WERI-Rb-1 (cell line): Measurements from ENCODE around the gene STIM1.

Experiments
- DNase-seq: peaks from one replicate; pipeline ENCODE4 v3.0.0-alpha.2; 2020
- H3K27ac ChIP-seq: fragments of 250-450 bp; sonication (Bioruptor Pico); 2 replicates; pipeline ENCODE4 v1.5.1; 2020; ENCODE audit warnings: mild to moderate bottlenecking, moderate library complexity
- H3K27me3 ChIP-seq: fragments of 250-450 bp; sonication (Bioruptor Pico); 2 replicates; pipeline ENCODE4 v1.5.1; 2021; ENCODE audit warnings: mild to moderate bottlenecking, low read depth, moderate library complexity; ENCODE audit not compliant: insufficient read depth, severe bottlenecking
- H3K36me3 ChIP-seq: fragments of 250-450 bp; sonication (Bioruptor Pico); 2 replicates; pipeline ENCODE4 v1.5.1; 2020; ENCODE audit warnings: mild to moderate bottlenecking, moderate library complexity
- H3K4me3 ChIP-seq: 2 replicates; pipeline ENCODE4 v1.5.1; 2011; ENCODE audit warnings: low read depth, mild to moderate bottlenecking, control low read depth, low read length
- H3K9me3 ChIP-seq: fragments of 250-450 bp; sonication (Bioruptor Pico); 2 replicates; pipeline ENCODE4 v1.5.1; 2021; ENCODE audit warnings: mild to moderate bottlenecking, moderate library complexity; ENCODE audit not compliant: severe bottlenecking
- CTCF ChIP-seq: IDR thresholded peaks from 2 replicates; pipeline ENCODE4 v1.5.1; 2011; ENCODE audit warnings: low read depth, mild to moderate bottlenecking, control low read depth, inconsistent platforms, low read length

The STIM1 gene

GRCh38 chr11:3950996-3951660 is 95.7 kb downstream of the STIM1 start:
- Histone ChIP-seq H3K27ac (no peak overlapping the region), H3K4me3 (no peak overlapping the region), H3K27me3 (no peaks in the 10 kb centered on the region), H3K36me3 (no peaks in the 10 kb centered on the region), H3K9me3 (no peaks in the 10 kb centered on the region)
- no peak for DNase-seq
- no peak for TF ChIP-seq CTCF

DNA sequence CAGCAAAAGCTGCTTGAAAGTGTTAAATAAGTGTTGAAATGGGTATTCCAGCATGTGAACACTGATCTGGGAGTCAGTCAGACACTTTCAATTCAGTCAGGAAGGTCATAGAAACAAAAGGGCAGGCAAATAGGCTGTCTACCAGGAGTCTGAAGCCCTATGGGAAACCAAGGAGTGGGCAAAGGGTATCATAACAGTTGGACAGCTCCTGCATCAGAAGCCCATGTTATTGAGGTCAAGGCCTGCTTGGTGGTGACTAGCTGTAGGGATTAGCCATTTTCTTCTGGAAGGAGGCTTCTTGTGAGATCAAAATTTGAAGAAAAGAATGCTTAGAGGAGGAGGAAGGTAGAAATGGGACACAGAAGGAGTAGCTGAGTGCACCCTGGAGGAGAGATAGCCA is 97.3 kb downstream of the STIM1 start:
- TF ChIP-seq CTCF = no peak
- DNase-seq = no peak
- H3K27ac ChIP-seq = no peak overlapping the region
- no peak overlapping the region for H3K4me3 ChIP-seq
- H3K9me3 ChIP-seq = no peaks in the 10 kb centered on the region
- no peaks in the 10 kb centered on the region for H3K36me3 ChIP-seq
- no peaks in the 10 kb centered on the region for H3K27me3 ChIP-seq

DNA sequence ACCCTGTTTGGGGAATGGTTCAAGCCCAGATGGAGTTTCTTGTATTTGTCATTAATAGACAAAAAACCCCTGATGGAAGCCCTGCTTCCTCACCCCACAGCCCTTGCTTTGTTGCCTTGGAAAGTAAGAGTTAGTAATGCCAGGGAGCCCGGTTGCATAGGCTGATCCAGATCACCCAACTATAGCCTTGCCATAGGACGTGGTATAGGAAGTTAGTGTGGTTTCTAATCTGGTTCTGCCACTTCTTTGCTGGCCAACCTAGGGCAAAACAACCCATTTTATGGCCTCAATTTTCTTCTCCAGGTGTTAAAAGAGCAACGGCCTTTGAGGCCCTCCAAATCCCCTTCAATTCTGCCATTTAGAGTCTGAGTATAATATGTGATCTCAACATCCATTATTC is 97.9 kb downstream of the STIM1 start:
- no peak for DNase-seq
- Histone ChIP-seq H3K36me3 (no peaks in the 10 kb centered on the region), H3K27ac (no peak overlapping the region), H3K27me3 (no peaks in the 10 kb centered on the region), H3K9me3 (no peaks in the 10 kb centered on the region), H3K4me3 (no peak overlapping the region)
- TF ChIP-seq CTCF = no peak

- Histone ChIP-seq H3K36me3 (no peaks in the 10 kb centered on the region), H3K4me3 (no peak overlapping the region), H3K9me3 (no peaks in the 10 kb centered on the region), H3K27me3 (no peaks in the 10 kb centered on the region), H3K27ac (no peak overlapping the region)
- no peak for TF ChIP-seq CTCF
- DNase-seq = no peak
Measured at GRCh38 chr11:3954448-3955298, 99.2 kb downstream of the STIM1 start.

DNA sequence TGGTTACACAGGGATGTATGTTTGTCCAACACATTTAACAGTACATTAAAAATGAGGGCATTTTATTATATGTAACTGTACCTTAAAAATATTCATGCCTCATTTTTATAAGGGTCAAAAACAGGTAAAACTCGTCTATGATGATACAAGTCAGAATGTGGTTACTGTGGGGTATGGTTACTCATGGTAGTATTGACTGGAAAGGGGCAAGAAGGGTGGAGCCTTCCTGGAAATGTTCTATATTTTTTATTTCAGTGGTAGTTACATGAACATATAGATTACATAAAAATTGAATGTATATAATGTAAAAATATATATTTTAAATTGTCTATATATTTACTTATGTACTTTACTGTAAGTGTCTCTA is 99.8 kb downstream of the STIM1 start:
- no peak for TF ChIP-seq CTCF

More for the DNA sequence above, 99.8 kb downstream of the STIM1 start:
- Histone ChIP-seq H3K27ac (no peak overlapping the region), H3K9me3 (no peaks in the 10 kb centered on the region), H3K4me3 (no peak overlapping the region), H3K36me3 (no peaks in the 10 kb centered on the region), H3K27me3 (no peaks in the 10 kb centered on the region)
- no peak for DNase-seq
